Thyroid gland (tissue), 4 donors: ENCODE results near the gene ACOX1. TPM values are rescaled to one million over a fixed set of nuclear protein-coding genes. Genes with fewer than 3 reads are reported as not detected.

Experiments
- DNase-seq, 2 donors: peaks; one replicate each; pipeline ENCODE4 v3.0.0-alpha.2; 2019
- H3K27ac ChIP-seq, 3 donors: fragments of 200-600 bp; sonication (generic); 1 replicate in 2 of 3; 2 replicates in 1 of 3; pipeline ENCODE4 v1.5.1; 2016 to 2019; ENCODE audit warnings: mild to moderate bottlenecking in 1 of 3, moderate library complexity in 1 of 3
- H3K27me3 ChIP-seq: fragments of 200-600 bp; sonication (generic); one replicate; pipeline ENCODE4 v1.5.1; 2019
- H3K36me3 ChIP-seq, 2 donors: fragments of 200-600 bp; sonication (generic); one replicate each; pipeline ENCODE4 v1.5.1; 2016 to 2019
- H3K4me1 ChIP-seq, 2 donors: fragments of 200-600 bp; sonication (generic); one replicate each; pipeline ENCODE4 v1.5.1; 2017 to 2019
- H3K4me3 ChIP-seq, 3 donors: fragments of 200-600 bp; sonication (generic); replicated peaks in 1 of 3; 1 replicate in 2 of 3; 2 replicates in 1 of 3; pipeline ENCODE4 v1.5.1; 2016; ENCODE audit warnings: mild to moderate bottlenecking in 1 of 3
- H3K9me3 ChIP-seq: fragments of 200-600 bp; sonication (generic); one replicate; pipeline ENCODE4 v1.5.1; 2017
- CTCF ChIP-seq, 6 experiments: fragments of 200-600 bp in 3 of 6; fragments of 450-650 bp in 3 of 6; sonication (generic) in 3 of 6; IDR thresholded peaks; one replicate each; pipeline ENCODE4 v1.5.1; 2016 to 2019; ENCODE audit warnings: antibody characterized with exemption in 6 of 6, mild to moderate bottlenecking in 2 of 6, inconsistent platforms in 1 of 6, moderate library complexity in 1 of 6
- POLR2A ChIP-seq, 2 donors: fragments of 450-650 bp; IDR thresholded peaks; one replicate each; pipeline ENCODE4 v1.6.1; 2017; ENCODE audit warnings: antibody characterized with exemption in 2 of 2, mild to moderate bottlenecking in 2 of 2, moderate library complexity in 1 of 2
- WGBS, 2 donors: methylation state at CpG; one replicate each; pipeline ENCODE4 v1.1.5; 2017; 5-methylcytosine and 5-hydroxymethylcytosine counted together
- intact Hi-C: fragments of 100-400 bp; cut with DNase I; formaldehyde crosslinking; loops from one replicate; pipeline ENCODE4 v1.15.1; 2023
- total RNA-seq, 4 donors: library from RNA; depleted of rRNA; stranded (reverse); fragments of >200 nt; gene quantifications; one replicate each; pipeline ENCODE4 v1.2.3, GENCODE V29; 2016

Gene ACOX1
- total RNA-seq, 4 donors from 2014 or later, result 59.6 to 102 (median 75.5) TPM

DNA sequence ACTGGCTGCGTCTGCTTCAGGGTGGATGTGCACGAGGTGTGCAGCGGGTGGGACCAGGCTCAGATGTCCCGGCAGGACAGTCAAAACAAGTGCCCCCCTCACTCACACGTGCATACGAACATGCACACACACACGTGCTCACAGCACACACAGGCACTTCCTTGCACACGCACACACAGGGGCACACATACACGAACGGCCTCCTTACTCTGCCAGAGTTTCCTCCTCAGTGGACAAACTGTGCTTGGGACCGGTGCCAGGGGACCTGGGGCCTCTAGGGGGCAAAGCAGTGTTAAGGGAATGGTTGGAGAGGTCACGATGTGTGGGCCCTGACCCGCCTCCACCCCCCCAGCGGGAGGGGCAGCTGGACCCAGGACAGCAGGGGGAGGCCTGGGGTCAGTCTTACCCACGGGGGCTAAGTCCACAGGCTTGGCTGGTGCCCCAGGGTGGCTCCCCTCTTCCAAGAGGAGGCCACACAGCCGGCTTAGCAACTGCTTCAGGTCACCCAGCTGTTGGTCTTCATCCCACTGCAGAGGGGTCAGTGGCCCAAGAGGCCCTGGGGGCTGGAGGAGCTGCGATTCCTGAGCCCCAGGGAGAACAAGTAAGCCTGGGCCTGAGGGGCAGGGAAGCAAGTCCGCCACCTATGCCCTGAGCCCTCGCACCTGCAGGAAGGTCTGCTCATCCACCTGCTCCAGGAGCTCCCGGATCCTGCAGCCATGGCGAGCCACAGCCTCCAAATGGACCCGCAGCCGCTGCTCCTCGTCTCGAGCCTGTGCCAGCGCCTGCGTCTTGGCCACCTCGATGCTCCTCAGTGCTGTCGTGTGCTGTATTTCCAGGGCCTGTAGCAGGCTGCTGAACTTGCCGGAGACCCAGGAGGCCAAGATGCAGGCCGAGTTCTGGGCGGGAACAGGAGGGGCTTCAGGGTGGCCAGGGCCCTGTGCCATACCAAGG lies 87.1 kb downstream of the ACOX1 start:
- H3K9me3 ChIP-seq, result no peaks in the 10 kb centered on the region
- H3K4me3 ChIP-seq, result no peak overlapping the region
- TF ChIP-seq POLR2A (IDR thresholded peaks at IDR 0.05), result no peak
- TF ChIP-seq CTCF (IDR thresholded peaks at IDR 0.05), result no peak
- peaks cover 7 to 18% of the 10 kb centered on the region in 2 donors for H3K4me1 ChIP-seq
- DNase-seq, result no peak
- H3K27ac ChIP-seq, result no peak overlapping the region
- H3K36me3 ChIP-seq, result peaks cover 8 to 14% of the 10 kb centered on the region in 2 donors
- intact Hi-C loops, result no loop called here
- WGBS, 2 donors, result 76 to 86% methylated on average over 15 to 21 of the region's 32 CpGs
- H3K27me3 ChIP-seq, result no peaks in the 10 kb centered on the region

Other genes starting within 250 kb of the ACOX1 start
- gene GALK1, start 214.0 kb downstream of the ACOX1 start, total RNA-seq, result 10 to 100 TPM; 15.4 to 28.5 (median 24.9) TPM
- 10 to 100 TPM; 32.5 to 61.4 (median 47.9) TPM for gene UNK, start 194.4 kb downstream of the ACOX1 start, total RNA-seq
- gene UNC13D, start 134.8 kb downstream of the ACOX1 start, total RNA-seq, result 1 to 10 TPM; 4.0 to 8.1 (median 5.2) TPM
- 10 to 100 TPM; 41.8 to 64.5 (median 53.5) TPM for gene WBP2, start 123.8 kb downstream of the ACOX1 start, total RNA-seq
- 10 to 100 TPM; 14.7 to 27.8 (median 19.7) TPM for gene TRIM47, start 100.6 kb downstream of the ACOX1 start, total RNA-seq
- 10 to 100 TPM; 23.0 to 39.4 (median 31.8) TPM for gene TRIM65, start 82.2 kb downstream of the ACOX1 start, total RNA-seq
- gene MRPL38, start 74.3 kb downstream of the ACOX1 start, total RNA-seq, result 10 to 100 TPM; 34.8 to 60.6 (median 50.3) TPM
- gene FBF1, start 38.1 kb downstream of the ACOX1 start, total RNA-seq, result 10 to 100 TPM; 41.7 to 49.7 (median 43.4) TPM
- gene TEN1, start 74 bp upstream of the ACOX1 start, total RNA-seq, result 10 to 100 TPM in 3 of 4 donors, 1 to 10 TPM in 1; 9.5 to 24.2 (median 15.3) TPM
- gene CDK3, start 21.7 kb upstream of the ACOX1 start, total RNA-seq, result 1 to 10 TPM; 3.1 to 9.7 (median 9.3) TPM
- gene EVPL, start 48.1 kb upstream of the ACOX1 start, total RNA-seq, result 10 to 100 TPM; 14.8 to 33.4 (median 23.3) TPM
- 10 to 100 TPM; 48.2 to 67.0 (median 54.5) TPM for gene SRP68, start 93.4 kb upstream of the ACOX1 start, total RNA-seq
- not detected for gene GALR2, start 95.6 kb upstream of the ACOX1 start, total RNA-seq
- 1 to 10 TPM in 1 of 4 donors, not detected in 3; 2.2 TPM for gene ZACN, start 100.0 kb upstream of the ACOX1 start, total RNA-seq
- 100 to 1,000 TPM in 3 of 4 donors, 10 to 100 TPM in 1; 97.8 to 131 (median 115) TPM for gene EXOC7, start 124.6 kb upstream of the ACOX1 start, total RNA-seq
- 1 to 10 TPM; 1.1 to 6.5 (median 5.7) TPM for gene FOXJ1, start 162.1 kb upstream of the ACOX1 start, total RNA-seq